ENCODE data around the gene CRTC1.

The CRTC1 gene, protein sequence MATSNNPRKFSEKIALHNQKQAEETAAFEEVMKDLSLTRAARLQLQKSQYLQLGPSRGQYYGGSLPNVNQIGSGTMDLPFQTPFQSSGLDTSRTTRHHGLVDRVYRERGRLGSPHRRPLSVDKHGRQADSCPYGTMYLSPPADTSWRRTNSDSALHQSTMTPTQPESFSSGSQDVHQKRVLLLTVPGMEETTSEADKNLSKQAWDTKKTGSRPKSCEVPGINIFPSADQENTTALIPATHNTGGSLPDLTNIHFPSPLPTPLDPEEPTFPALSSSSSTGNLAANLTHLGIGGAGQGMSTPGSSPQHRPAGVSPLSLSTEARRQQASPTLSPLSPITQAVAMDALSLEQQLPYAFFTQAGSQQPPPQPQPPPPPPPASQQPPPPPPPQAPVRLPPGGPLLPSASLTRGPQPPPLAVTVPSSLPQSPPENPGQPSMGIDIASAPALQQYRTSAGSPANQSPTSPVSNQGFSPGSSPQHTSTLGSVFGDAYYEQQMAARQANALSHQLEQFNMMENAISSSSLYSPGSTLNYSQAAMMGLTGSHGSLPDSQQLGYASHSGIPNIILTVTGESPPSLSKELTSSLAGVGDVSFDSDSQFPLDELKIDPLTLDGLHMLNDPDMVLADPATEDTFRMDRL

DNA sequence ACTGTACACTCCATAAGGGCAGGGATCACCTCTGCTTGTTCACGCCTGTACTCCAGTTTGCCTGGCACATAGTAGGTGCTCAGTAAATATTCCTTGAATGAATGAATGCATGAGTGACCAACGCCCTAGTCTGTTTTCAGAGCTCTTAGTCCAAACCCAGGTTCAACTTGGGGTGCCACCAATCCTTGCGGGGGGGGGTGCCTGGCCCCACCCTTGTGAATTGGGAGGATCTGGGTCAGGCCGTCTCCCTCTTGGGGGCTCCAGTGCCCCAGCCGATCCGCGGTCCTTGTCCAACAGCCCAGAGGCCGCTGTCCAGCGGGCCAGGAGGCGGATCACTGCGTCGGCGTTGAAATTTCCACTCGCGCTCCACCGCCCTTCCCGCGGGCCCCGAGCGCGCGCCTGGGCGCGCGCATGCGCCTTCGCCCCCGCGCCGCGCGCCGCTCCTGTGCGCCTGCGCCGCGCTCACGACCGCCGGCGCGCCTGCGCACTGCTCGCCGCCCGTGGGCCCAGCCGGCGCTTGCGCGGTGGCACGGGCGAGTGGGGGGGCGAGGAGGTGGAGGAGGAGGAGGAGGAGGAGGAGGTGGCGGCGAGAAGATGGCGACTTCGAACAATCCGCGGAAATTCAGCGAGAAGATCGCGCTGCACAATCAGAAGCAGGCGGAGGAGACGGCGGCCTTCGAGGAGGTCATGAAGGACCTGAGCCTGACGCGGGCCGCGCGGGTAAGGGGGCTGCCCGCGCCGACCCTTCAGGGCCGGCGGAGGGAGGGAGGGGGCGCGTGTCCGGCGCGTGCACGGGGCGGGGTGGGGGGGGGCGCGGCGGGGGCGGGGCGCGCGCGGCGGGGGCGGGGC is at the start of gene CRTC1:
Gene CRTC1 (plus strand): TSS at position 572 of the 849 bp plus-strand sequence. CDS start 23 bp downstream, at position 595.
- peak; percentile 99 for DNase-seq (ENCODE audit: low spot score)

DNA sequence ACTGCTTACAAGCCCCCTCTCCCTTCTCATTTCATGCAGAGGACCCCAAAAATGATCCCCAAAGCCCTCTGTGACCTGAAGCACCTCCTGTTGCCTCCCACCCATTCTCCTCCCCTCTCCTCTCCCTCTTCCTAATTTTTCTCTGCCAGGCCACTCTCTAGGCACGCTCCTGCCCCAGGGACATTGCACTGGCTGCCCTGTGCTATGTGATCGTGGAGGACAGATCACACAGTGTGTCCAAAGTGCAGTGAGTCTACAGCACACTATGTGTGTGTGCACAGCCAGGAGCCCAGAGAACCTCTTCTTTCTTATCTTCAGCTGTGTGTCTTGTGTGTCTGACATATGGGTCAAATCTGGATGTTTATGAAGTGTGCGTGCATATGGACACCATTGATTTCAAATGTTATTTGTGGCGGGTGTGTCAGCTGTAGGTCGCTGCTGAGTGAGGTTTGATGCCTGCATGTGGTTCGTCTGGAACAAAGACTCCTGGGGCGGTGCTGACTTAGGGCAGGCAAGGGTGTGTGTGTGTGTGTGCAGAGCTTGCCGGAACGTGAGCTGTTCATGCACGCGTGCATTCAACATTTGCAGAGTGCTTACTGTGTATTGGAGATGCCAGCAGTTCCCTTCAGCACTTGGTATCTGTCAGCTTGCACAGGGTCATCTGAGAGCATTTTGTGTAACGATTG is 48.7 kb upstream of the CRTC1 start:
- DNase-seq (ENCODE audit: low spot score), result no peak

DNA sequence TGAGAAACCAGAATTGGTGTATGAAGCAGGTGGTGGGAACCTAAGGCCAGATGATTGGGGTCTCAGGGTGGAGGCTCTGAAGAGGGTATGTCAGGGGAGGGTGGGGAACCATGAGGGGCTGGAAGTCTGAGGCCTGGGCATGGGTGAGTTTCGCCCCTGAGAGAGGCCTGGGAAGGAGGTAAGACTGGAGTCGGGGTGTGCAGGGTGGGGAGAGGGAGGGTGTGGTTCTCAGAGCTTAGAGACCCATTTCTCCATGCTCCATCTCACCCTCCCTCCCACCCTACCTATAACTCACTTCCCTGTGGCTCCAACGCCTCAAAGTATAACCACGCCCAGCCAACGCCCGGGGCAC is 47.7 kb upstream of the CRTC1 start:
- DNase-seq (ENCODE audit: low spot score), result no peak

DNA sequence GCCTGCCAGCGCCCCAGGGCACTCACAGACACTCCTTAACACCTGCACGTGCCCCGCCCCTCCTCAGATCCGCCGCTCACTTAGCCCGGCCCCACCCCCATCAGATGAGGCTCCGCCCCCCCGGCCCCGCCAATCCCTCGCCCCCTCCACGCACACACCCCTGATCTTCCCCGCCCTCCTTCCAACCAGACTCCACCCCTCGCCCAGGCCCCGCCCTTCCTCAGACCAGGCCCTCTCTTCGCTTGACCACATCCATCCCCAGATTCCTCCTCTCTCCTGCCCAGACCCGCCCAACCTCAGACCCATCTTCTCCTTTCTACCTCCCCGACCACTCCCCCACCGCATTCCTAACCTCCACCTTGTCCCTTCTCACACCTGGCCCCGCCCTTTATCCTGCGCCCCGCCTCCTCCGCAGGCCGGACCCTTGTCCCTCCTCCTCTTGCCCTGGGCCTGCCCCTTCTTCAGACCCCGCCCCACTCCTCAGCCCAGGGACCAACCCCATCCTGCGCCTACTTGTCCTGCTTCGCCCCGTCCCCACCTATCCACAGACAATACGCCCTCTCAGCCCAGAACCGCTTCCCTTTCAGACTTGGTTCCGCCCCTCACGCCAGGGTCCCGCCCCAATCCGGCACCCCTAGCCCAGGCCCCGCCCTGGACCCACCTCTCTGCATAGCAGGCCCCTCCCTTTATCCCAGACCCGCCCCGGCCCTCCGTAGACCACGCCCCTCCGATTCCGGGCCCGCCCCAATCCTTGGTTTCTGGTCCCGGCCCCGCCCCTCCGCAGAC is 47.1 kb upstream of the CRTC1 start:
- peak; percentile 98 for DNase-seq (ENCODE audit: low spot score)

DNA sequence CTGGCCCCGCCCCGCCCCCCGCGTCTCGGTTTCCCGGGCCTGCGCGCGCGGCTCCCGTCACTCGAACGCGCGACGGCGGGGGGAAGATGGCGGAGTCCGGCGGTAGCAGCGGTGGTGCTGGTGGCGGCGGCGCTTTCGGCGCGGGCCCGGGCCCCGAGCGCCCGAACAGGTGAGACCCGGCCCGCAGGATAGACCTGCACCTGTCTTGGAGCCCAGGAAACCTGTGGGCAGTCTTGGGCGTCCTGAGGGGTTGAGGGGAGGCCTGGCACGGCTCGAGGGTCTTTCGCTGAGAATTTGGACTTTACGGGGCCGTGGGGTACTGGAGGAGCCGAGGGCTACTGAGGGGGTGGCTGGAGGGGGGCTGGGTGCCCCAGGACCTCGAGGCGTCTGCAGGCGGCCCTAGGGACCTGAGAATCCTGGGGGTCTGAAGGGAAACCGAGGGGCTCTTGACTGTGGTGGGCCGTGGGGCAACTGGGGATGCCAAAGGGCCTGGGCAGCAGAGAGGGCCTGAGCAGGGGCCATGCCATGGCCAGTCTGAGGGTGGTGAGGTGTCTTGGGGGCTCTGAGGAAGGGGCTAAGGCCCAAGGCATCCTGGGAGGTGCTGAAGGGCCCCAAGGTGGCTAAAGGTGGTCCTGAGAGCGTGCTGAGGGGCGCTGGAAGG is 46.4 kb upstream of the CRTC1 start, which contains the start of gene KLHL26:
Gene KLHL26 (plus strand): TSS at position 60 of the 661 bp plus-strand sequence. CDS start 27 bp downstream, at position 87.
- no peak for DNase-seq (ENCODE audit: low spot score)

DNA sequence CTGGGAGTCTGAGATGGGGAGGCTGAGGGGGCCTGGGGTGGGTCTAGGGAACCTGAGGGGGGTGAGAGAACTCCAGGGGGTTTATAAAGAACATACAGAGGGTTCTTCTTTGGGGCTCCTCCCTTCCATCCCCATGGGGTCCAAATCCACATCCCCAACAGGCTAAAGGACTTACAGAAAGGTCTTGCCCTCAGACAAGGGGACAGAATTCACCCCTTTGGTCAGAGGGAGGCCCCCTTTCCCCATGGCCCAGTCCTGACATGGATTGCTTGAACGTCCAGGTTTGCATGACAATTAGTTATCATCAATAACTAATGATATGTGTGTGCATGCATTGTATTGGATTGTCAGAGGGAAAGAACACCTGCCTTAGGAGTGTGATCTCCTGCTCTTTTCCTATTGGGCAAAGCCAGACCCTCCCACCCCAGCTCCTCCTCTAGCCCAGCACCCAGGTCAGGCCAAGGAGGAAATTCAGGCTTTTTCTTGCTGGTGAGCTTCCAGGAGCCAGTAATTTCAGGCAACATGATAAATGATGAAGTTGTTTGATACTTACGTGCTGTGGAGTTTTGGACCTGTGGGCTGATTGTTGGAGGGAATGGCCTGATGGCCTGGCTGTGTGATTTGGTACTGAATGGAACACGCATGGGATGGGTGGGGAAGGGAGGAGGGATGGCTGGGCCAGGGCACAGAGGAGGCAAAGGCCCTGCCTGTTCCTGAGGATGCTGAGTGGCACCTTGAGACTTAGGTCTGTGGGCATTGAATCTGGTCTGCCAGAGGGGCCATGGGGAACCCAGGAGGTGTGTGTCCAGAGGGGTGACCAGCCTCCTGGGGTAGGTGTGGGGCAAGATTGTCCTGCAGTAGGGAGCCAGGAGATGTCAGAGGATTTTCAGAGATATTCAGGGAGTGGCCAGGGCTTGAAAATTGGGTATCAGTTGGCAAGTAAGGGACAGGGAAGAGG is 45.5 kb upstream of the CRTC1 start:
- DNase-seq (ENCODE audit: low spot score), result no peak

DNA sequence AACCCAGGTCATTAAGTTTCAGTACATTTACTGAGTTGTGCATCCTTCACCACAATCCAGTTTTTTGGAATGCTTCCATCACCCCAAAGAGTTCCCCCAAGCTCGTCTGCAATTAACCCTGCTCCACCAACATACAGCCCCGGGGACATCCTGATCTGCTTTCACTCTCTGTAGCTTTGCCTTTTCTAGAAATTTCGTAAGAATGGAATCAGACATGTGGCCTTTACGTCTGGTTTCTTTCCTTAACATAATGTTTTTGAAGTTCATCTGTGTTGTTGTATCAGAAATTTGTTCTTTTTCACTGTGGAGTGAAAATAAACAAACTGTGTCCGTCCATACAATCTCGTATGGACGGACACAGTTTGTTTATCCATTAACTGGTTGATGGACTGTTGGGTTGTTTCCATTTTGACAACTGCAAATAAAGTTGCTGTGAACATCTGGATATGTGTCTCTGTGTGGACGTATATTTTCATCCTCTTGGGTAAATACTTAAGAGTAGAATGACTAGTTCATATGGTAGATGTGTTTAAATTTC is 43.7 kb upstream of the CRTC1 start:
- no peak for DNase-seq (ENCODE audit: low spot score)

DNA sequence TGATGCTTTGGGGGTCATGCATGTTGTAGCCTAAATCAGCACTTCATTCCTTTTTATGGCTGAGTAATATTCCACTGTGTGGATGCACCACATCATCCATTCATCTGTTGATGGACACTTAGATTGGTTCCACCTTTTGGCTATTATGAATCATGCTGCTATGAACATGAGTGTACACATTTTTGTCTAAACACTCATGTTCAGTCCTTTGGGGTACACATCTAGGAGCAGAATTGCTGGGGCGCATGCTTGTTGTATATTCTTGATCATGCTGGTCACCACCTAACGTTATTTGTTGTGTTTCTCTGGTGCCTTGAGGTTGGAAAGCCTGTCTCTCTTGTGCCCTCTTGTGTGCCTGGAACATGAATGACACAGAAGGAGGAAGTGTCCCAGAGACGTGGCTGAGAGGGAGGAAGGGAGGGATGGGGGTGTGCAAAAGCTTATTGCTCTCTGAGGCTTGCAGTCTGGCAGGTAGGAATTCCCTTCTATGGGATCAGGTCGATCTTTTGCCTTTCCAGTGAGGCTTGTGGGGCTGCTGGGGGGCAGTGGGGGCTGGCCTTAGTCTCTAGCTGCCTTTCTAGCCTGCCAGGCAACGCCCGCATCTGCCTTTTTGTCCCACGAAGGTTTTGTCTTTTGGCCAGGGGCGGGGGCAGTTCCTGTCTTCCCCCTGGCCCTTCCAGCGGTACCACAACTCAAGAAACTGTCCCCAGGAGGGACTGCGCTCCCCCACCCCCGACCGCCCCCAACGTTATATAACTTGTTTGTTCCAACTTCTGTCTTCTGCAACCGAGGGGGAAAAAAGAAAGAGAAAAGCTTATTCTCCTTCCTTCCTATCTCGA is 39.1 kb upstream of the CRTC1 start:
- no peak for DNase-seq (ENCODE audit: low spot score)

DNA sequence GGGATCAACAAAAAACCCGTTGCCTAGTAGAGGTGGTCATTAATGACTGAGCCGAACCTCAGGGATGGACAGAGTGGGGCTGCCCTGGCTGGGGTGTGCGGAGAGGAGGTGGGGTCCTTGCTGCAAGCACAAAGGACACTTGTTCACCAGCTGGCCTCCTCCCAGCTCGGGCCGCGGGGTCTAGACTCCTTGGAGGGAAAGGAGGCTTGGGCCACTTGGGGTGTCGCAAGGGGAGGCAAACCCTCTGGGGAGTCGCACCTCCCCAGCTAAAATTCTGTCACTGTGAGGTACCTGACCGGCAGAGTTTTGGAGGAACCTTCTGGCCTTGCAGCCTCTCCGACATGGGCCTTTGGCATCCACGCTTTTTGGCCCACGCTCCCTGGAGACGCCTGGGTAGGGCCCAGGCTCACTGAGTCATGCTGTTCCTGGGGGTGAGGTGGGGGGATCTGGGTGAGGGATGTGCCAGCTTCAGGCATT is 38.4 kb upstream of the CRTC1 start:
- no peak for DNase-seq (ENCODE audit: low spot score)

DNA sequence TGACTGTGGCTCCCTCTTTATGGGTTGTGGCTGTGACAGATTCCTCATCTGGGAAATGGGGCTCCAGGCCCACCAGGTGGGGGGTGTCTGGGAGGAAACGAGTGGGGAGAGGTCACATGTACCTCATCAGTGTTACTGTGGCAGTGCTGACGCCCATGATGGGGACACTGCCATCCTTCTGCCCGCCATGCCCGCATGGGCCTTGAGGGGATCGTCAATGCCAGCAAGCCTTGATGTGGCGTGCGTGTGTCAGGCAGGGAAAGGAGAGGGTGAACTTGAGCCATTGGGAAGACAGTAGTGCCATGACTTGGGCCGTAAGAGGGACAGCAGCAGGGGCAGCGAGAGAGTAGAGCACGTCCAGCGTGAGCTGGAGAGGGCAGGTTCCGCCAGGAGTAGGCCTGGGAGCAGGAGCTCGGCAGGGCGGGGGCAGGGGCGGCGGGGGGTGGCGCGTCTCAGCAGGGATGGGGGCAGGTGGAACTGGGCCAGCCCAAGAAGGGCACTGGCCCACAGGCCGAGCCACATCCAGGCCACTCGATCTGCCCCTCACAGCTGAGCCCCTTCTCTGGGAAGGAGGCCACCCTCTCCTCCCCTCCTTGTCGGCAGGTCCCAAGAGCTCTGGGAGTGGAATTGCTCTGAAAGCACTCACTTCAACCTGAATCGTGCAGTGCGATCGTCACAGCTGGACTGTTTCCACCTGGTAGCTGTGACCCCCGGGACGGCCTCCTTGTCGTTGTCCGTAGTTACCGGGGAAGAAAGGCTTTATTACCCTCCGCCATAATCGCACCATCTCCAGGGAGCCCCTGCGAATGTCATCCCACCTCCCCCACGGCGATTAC is 36.7 kb upstream of the CRTC1 start:
- DNase-seq (ENCODE audit: low spot score), result no peak

DNA sequence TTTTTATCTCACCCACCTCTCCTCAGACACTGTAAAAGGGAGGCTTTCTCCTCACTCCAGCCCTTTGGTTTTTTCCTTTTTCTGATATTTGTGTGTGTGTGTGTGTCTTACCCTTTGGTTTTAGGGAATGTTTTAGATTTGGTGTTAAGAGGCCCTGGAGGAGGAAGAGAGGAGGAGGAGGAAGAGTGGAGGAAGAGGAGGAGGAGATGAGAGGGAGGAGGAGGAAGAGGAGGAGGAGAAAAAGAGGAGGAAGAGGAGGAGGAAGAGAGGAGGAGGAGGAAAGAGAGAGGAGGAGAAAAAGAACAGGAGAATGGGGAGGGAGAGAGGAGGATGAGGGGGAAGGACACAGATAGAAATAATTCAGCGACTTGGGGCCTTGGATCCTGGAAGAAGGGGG is 36.1 kb upstream of the CRTC1 start:
- no peak for DNase-seq (ENCODE audit: low spot score)

DNA sequence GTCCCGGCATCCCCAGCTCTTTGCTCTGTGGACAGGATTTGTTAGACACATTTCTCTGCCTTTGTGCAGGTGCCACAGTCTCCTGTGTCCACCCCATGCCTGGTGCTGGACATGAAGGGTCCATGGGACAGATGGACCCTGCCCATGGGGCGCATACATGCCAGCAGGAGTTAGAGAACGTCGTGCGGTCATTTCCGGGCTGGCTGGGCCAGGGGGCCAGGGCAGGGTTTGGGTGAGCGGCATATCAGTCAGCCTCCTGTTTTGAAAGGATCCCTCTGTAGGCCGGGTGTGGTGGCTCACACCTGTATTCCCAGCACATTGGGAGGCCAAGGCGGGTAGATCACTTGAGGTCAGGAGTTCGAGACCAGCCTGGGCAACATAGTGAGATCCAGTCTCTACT is 35.7 kb upstream of the CRTC1 start:
- no peak for DNase-seq (ENCODE audit: low spot score)

DNA sequence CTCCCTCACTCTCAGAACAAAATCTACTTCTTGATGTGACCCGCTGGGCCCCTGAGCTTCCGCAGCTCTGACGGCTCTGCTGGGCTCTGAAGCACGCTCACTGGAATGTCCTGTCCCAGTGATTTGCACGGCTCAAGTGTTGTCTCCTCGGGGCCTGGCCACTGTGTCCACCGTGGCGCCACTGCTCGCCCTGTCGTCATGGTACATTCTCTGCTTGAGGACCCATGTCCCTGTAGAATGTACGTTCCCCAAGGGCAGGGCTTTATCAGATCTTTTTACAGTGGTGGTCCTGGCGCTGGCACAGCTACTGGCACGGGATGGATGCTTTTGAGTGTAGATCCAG is 34.5 kb upstream of the CRTC1 start:
- DNase-seq (ENCODE audit: low spot score), result no peak

DNA sequence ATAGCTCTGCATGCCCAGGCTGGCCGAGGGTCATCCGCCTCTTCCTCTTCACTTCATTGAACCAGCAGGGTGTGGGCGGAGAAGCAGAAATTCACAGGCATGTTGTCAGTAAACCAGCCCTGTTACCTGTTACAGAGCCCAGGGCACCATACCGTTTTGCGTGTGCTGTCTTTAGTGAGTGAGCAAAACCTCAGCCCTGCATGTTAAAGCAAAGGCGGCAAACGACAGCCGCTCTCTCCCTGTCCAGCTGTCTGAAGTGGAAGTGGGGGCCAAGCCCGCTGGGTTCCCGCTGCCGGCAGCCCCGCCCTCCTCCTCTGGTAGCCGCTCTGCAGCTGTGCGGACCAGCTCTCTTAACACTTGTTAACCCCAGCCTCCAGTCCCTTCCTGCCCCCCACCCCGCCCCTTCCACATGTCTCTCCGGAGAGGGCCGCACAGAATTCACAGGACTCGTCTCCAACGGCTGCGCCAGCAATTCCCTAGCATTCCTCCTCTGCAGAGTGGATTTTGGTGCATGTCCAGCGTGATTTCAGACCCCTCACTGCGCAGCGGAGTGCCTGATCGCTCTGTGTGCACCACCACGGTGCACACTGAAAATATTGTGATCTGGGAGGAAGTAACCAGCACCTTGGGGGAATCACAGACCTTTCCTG is 34.0 kb upstream of the CRTC1 start:
- no peak for DNase-seq (ENCODE audit: low spot score)

DNA sequence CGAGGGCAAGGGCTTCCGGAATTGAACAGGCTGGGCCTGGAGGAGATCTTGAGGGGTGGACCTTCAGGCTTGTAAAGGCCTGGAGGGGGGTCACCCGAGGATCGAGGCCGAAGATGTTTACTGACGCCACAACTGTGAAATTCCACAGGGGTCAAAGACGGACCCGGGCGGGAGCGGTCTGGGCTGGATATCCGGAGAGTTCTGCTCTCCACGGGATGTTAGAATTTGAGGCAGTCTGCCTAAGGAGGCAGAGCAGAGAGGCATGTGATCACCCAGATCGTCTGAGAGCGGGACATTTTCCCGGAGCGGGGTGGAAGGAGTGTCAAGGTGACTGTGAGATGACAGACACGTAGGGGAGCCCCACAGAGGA is 33.5 kb upstream of the CRTC1 start:
- no peak for DNase-seq (ENCODE audit: low spot score)

DNA sequence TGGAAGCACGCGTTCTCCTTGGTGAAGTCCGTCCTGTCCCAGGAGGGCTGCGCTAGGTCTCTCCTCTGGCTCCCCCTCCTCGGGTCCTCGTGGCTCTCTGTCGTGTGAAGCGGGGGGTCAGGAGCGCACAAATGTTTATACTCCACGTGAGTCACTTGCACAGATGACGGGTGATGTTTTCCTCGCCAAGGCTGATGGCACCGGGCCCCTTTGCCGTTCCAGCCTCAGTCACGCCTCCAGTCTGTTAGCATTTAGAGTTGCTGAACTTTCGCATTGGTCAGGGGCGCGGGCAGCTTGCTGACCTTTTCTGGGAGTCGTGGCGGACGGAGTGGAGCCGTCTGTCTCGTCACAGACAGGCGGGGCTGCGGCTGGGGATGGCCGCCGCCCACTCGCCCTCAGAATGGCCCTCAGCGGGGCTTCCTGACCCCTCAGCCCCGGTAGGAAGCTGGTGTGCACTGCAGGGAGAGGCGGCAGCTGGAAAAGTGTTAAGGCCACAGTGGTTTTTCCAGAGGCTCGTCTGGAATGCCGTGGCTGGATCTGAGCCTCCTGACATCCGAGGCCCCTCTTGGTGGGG is 32.9 kb upstream of the CRTC1 start:
- DNase-seq (ENCODE audit: low spot score), result no peak

DNA sequence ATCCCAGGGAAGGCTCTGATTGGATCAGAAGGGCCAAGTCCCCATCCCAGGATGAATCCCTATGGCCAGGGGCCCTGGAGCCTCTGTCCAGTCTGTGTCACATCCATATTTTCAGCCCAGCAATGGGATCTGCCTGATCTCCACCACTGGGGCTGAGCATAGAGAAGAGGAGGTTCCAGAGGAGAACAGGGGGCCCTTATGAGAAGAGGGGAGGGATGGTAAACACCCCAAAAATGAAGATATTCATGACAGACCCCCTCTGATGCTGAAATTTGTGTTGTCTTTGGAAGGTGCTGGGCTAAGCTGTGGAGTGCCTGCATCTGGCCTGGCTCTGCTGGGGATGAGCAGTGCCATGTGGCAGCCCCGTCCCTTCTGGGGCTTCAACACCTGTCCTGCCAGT is 32.2 kb upstream of the CRTC1 start:
- no peak for DNase-seq (ENCODE audit: low spot score)
